HEK293T (cell line): ENCODE measurements around the gene SH2D1B.

Experiments
- CTCF ChIA-PET: fragments of 350-600 bp; formaldehyde crosslinking; extraction: SDS; loops from one replicate; lab custom pipeline; 2021; ENCODE audit warnings: antibody characterized with exemption, inconsistent platforms; lab: Yijun Ruan, JAX
- POLR2A ChIA-PET: fragments of 350-600 bp; formaldehyde crosslinking; extraction: SDS; loops from one replicate; lab custom pipeline; 2020; ENCODE audit warnings: antibody characterized with exemption, inconsistent platforms; lab: Yijun Ruan, JAX
- DNase-seq: peaks from one replicate; pipeline ENCODE4 v3.0.0; 2012; ENCODE audit warnings: mixed read lengths; ENCODE audit errors: extremely low spot score
- ARNT ChIP-seq: fragments of 450-650 bp; IDR thresholded peaks from 2 replicates; pipeline ENCODE4 v1.6.1; 2017; ENCODE audit warnings: mild to moderate bottlenecking
- BHLHE40 ChIP-seq: fragments of 450-650 bp; IDR thresholded peaks from 2 replicates; pipeline ENCODE4 v1.6.1; 2016; ENCODE audit warnings: mild to moderate bottlenecking, moderate library complexity, borderline replicate concordance
- CTBP1 ChIP-seq: fragments of 450-650 bp; IDR thresholded peaks from 2 replicates; pipeline ENCODE4 v1.6.1; 2016; ENCODE audit warnings: borderline replicate concordance
- ELF4 ChIP-seq: fragments of 450-650 bp; IDR thresholded peaks from 2 replicates; pipeline ENCODE4 v1.6.1; 2017; ENCODE audit warnings: antibody characterized with exemption
- FOXA1 ChIP-seq: fragments of 450-650 bp; IDR thresholded peaks from 2 replicates; pipeline ENCODE4 v1.6.1; 2016; ENCODE audit warnings: mild to moderate bottlenecking
- FOXK2 ChIP-seq: fragments of 450-650 bp; IDR thresholded peaks from 2 replicates; pipeline ENCODE4 v1.6.1; 2016; ENCODE audit warnings: mild to moderate bottlenecking
- FOXM1 ChIP-seq: fragments of 450-650 bp; IDR thresholded peaks from 2 replicates; pipeline ENCODE4 v1.6.1; 2017; ENCODE audit warnings: mild to moderate bottlenecking, borderline replicate concordance
- HDGF ChIP-seq: fragments of 450-650 bp; IDR thresholded peaks from 2 replicates; pipeline ENCODE4 v1.6.1; 2017; ENCODE audit warnings: antibody characterized with exemption, borderline replicate concordance
- L3MBTL2 ChIP-seq: fragments of 450-650 bp; conservative IDR thresholded peaks from 2 replicates; pipeline ENCODE4 v1.6.1; 2016; ENCODE audit warnings: mild to moderate bottlenecking
- LEF1 ChIP-seq: fragments of 450-650 bp; IDR thresholded peaks from 2 replicates; pipeline ENCODE4 v1.6.1; 2017; ENCODE audit warnings: mild to moderate bottlenecking, borderline replicate concordance
- NFRKB ChIP-seq: fragments of 450-650 bp; IDR thresholded peaks from 2 replicates; pipeline ENCODE4 v1.6.1; 2016; ENCODE audit warnings: mild to moderate bottlenecking, moderate library complexity
- PKNOX1 ChIP-seq: fragments of 450-650 bp; IDR thresholded peaks from 2 replicates; pipeline ENCODE4 v1.6.1; 2016
- SP1 ChIP-seq: fragments of 450-650 bp; IDR thresholded peaks from 2 replicates; pipeline ENCODE4 v1.6.1; 2017
- SUZ12 ChIP-seq: fragments of 450-650 bp; IDR thresholded peaks from 2 replicates; pipeline ENCODE4 v1.6.1; 2016; ENCODE audit warnings: mild to moderate bottlenecking
- TARDBP ChIP-seq: fragments of 450-650 bp; IDR thresholded peaks from 2 replicates; pipeline ENCODE4 v1.6.1; 2016
- ZNF384 ChIP-seq: fragments of 450-650 bp; IDR thresholded peaks from 2 replicates; pipeline ENCODE4 v1.6.1; 2016

Gene SH2D1B

GRCh38 chr1:162360874-162361260, 51.1 kb downstream of the SH2D1B start:
- ChIA-PET POLR2A (no interaction called here), CTCF (no interaction called here)
- DNase-seq, result no peak
- no peak for TF ChIP-seq CTBP1
- TF ChIP-seq LEF1, result no peak
- TF ChIP-seq SP1, result no peak
- no peak for TF ChIP-seq SUZ12
- no peak for TF ChIP-seq TARDBP
- no peak for TF ChIP-seq PKNOX1
- no peak for TF ChIP-seq FOXA1
- no peak for TF ChIP-seq ARNT
- TF ChIP-seq NFRKB, result no peak
- TF ChIP-seq L3MBTL2, result no peak
- no peak for TF ChIP-seq FOXM1
- TF ChIP-seq ELF4, result no peak
- TF ChIP-seq FOXK2, result no peak
- no peak for TF ChIP-seq HDGF

- DNase-seq, result no peak
- no peak for TF ChIP-seq NFRKB
- no peak for TF ChIP-seq SUZ12
- no peak for TF ChIP-seq TARDBP
- TF ChIP-seq SP1, result no peak
- TF ChIP-seq ELF4, result no peak
- no peak for TF ChIP-seq ARNT
- TF ChIP-seq ZNF384, result no peak
- no peak for TF ChIP-seq HDGF
- no peak for TF ChIP-seq FOXA1
- TF ChIP-seq FOXM1, result no peak
- TF ChIP-seq LEF1, result no peak
- no peak for TF ChIP-seq L3MBTL2
- no peak for TF ChIP-seq FOXK2
- no peak for TF ChIP-seq BHLHE40
- ChIA-PET POLR2A (no interaction called here), CTCF (no interaction called here)
Measured at GRCh38 chr1:162360237-162360873, 51.6 kb downstream of the SH2D1B start.

- ChIA-PET CTCF (no interaction called here), POLR2A (no interaction called here)
- DNase-seq, result no peak
- TF ChIP-seq CTBP1, result no peak
- no peak for TF ChIP-seq PKNOX1
- no peak for TF ChIP-seq SUZ12
- no peak for TF ChIP-seq ZNF384
- TF ChIP-seq FOXM1, result no peak
- no peak for TF ChIP-seq L3MBTL2
- TF ChIP-seq FOXA1, result no peak
- no peak for TF ChIP-seq ELF4
- no peak for TF ChIP-seq HDGF
- TF ChIP-seq FOXK2, result no peak
- TF ChIP-seq LEF1, result no peak
- TF ChIP-seq NFRKB, result no peak
- no peak for TF ChIP-seq TARDBP
Measured at GRCh38 chr1:162359523-162360236, 52.3 kb downstream of the SH2D1B start.

GRCh38 chr1:162358928-162359327, 53.0 kb downstream of the SH2D1B start:
- no peak for DNase-seq
- ChIA-PET POLR2A (no interaction called here), CTCF (no interaction called here)
- TF ChIP-seq ELF4 (no peak), TARDBP (no peak), ZNF384 (no peak), L3MBTL2 (no peak), FOXK2 (no peak), PKNOX1 (no peak), ARNT (no peak), SUZ12 (no peak), NFRKB (no peak), SP1 (no peak), BHLHE40 (no peak), FOXA1 (no peak)

DNA sequence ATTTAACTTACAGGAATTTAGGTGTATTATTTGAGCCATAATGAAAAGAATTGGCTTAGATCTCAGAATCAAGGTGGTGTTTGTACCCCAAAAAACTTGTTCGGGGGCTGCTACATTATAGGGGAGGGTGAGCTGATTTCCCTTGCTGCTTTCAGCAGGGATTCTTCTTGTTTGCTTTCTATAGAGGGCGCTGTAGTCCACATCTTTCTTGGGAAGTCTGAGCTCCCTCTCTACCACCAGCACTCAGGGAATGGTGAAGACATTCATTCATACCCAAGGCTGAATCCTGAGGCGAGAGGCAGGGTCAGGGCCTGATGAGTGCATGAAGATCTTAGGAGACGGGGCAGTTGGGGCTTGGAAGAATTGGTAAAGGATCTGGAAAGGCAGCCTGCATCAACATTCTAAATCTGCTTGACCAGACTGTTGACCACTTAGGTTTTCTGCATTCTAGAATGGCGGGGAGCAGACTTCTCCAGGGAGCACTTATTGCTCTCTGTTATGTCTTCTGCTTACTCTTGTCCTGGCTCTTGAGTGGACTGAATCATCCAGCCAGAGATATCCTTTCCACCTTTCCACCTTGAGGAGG, 54.2 kb downstream of the SH2D1B start:
- peak; percentile 73 for DNase-seq
- ChIA-PET POLR2A (no interaction called here), CTCF (interaction anchor here (0.7 to 1.6 kb wide), 9 partner anchors 9 to 476 kb away, joined by 3 to 8 read pairs (median 3); partner anchors contain the start of gene C1orf226)
- TF ChIP-seq SP1, result no peak
- no peak for TF ChIP-seq FOXM1
- no peak for TF ChIP-seq NFRKB
- TF ChIP-seq FOXA1, result peak; percentile 25; the same call in 1 of the 2 replicates

- no peak for DNase-seq
Measured at GRCh38 chr1:162353702-162354101, 58.2 kb downstream of the SH2D1B start.

More at GRCh38 chr1:162353702-162354101, 58.2 kb downstream of the SH2D1B start:
- ChIA-PET CTCF (no interaction called here), POLR2A (no interaction called here)
- TF ChIP-seq PKNOX1, result no peak
- no peak for TF ChIP-seq SUZ12
- TF ChIP-seq LEF1, result no peak
- TF ChIP-seq ZNF384, result no peak
- TF ChIP-seq HDGF, result no peak
- TF ChIP-seq ELF4, result no peak
